GM12878 (cell line): ENCODE results near the gene PPDPF. TPM values are rescaled to one million over a fixed set of nuclear protein-coding genes. Genes with fewer than 3 reads are reported as not detected.
A peak's percentile ranks its signal among the peaks of the same experiment; 100 is the strongest.

ENCODE experiments used
- ATAC-seq: fragments of 200-7000 bp; cut with Tn5 transposase; 3 replicates; pipeline ENCODE4 v1.9.1; 2020; ENCODE audit warnings: mild to moderate bottlenecking, moderate library complexity
- BruUV-seq: library from RNA; stranded (reverse); fragments of 400-500 nt; replicated peaks from 2 replicates; lab custom pipeline; 2021; lab: Mats Ljungman, UMichigan
- CTCF ChIA-PET: fragments of 300-600 bp; sonication (Branson Sonifier 250); formaldehyde crosslinking; extraction: SDS; loops from one replicate; lab custom pipeline; 2021; ENCODE audit warnings: inconsistent platforms; lab: Yijun Ruan, JAX
- POLR2A ChIA-PET: fragments of 350-600 bp; formaldehyde crosslinking; extraction: SDS; loops from one replicate; lab custom pipeline; 2021; ENCODE audit warnings: inconsistent platforms; lab: Charles Lee
- RAD21 ChIA-PET: fragments of 300-600 bp; sonication (Branson Sonifier 250); formaldehyde crosslinking; loops from one replicate; lab custom pipeline; 2023; ENCODE audit warnings: antibody characterized with exemption; ENCODE audit not compliant: unreplicated experiment; lab: Charles Lee
- SMC1A ChIA-PET: fragments of 300-600 bp; sonication (Branson Sonifier 250); formaldehyde crosslinking; loops from one replicate; lab custom pipeline; 2023; ENCODE audit not compliant: unreplicated experiment, uncharacterized antibody; lab: Charles Lee
- DNase-seq: peaks from one replicate; pipeline ENCODE4 v3.0.0-alpha.2; 2011; ENCODE audit warnings: low read depth, low spot score
- FAIRE-seq: peaks from 3 replicates; lab custom pipeline; 2011; peaks lifted over from hg19 to GRCh38; lab: Jason Lieb, UNC
- H2AFZ ChIP-seq: 2 replicates; pipeline ENCODE4 v1.6.0; 2011; ENCODE audit warnings: low read depth, low read length, control low read depth; ENCODE audit not compliant: control insufficient read depth
- H3K27ac ChIP-seq: 2 replicates; pipeline ENCODE4 v1.5.1; 2011; ENCODE audit warnings: control low read depth; ENCODE audit not compliant: control insufficient read depth, insufficient read depth
- H3K27me3 ChIP-seq, 2 experiments: replicated peaks in 1 of 2; 2 replicates each; pipeline versions ENCODE4 v1.6.0 to v1.6.1; 2011; ENCODE audit warnings: low read length in 1 of 2; ENCODE audit not compliant: control insufficient read depth in 2 of 2, insufficient read depth in 2 of 2
- H3K36me3 ChIP-seq, 2 experiments: 2 replicates each; pipeline ENCODE4 v1.5.1; 2011; ENCODE audit warnings: low read length in 1 of 2; ENCODE audit not compliant: control insufficient read depth in 2 of 2, insufficient read depth in 2 of 2
- H3K4me1 ChIP-seq: 2 replicates; pipeline ENCODE4 v1.6.1; 2011; ENCODE audit warnings: mild to moderate bottlenecking, low read length, moderate library complexity, mixed read lengths; ENCODE audit not compliant: control insufficient read depth, insufficient read depth
- H3K4me2 ChIP-seq: 2 replicates; pipeline ENCODE4 v1.6.0; 2011; ENCODE audit warnings: control low read depth; ENCODE audit not compliant: control insufficient read depth, insufficient read depth
- H3K4me3 ChIP-seq: fragments of 200-600 bp; sonication (generic); 2 replicates; pipeline ENCODE4 v1.5.1; 2016
- H3K79me2 ChIP-seq: 2 replicates; pipeline ENCODE4 v1.6.0; 2011; ENCODE audit warnings: low read length; ENCODE audit not compliant: control insufficient read depth, insufficient read depth
- H3K9ac ChIP-seq: 2 replicates; pipeline ENCODE4 v1.8.0; 2011; ENCODE audit warnings: low read length, control low read depth, mixed read lengths; ENCODE audit not compliant: control insufficient read depth, insufficient read depth
- H3K9me3 ChIP-seq: replicated peaks from 3 replicates; pipeline ENCODE4 v1.5.1; 2011; ENCODE audit warnings: mild to moderate bottlenecking, low read length; ENCODE audit not compliant: control insufficient read depth, insufficient read depth
- H4K20me1 ChIP-seq: 2 replicates; pipeline ENCODE4 v1.6.0; 2011; ENCODE audit not compliant: control insufficient read depth, insufficient read depth
- ASH2L ChIP-seq: fragments of 300-600, 200-600 bp; sonication (generic); IDR thresholded peaks from 2 replicates; pipeline ENCODE4 v1.6.1; 2017; ENCODE audit warnings: low read depth, mild to moderate bottlenecking, borderline replicate concordance
- ATF7 ChIP-seq: fragments of 450-650 bp; IDR thresholded peaks from 2 replicates; pipeline ENCODE4 v1.6.1; 2016; ENCODE audit warnings: low read depth, mild to moderate bottlenecking
- BCLAF1 ChIP-seq: fragments of 450-650 bp; IDR thresholded peaks from 2 replicates; pipeline ENCODE4 v1.6.1; 2017; ENCODE audit warnings: antibody characterized with exemption, mild to moderate bottlenecking, moderate library complexity
- BMI1 ChIP-seq: fragments of 450-650 bp; IDR thresholded peaks from 2 replicates; pipeline ENCODE4 v1.6.1; 2016; ENCODE audit warnings: mild to moderate bottlenecking, moderate library complexity, borderline replicate concordance
- BRCA1 ChIP-seq: IDR thresholded peaks from 2 replicates; pipeline ENCODE4 v1.6.1; 2011; ENCODE audit warnings: low read depth, low read length, improper control_type of control experiment
- CBFB ChIP-seq: IDR thresholded peaks from 2 replicates; pipeline ENCODE4 v1.6.1; 2016; ENCODE audit warnings: antibody characterized with exemption, low read depth
- CEBPB ChIP-seq, 2 experiments: fragments of 150-350 bp in 1 of 2; IDR thresholded peaks; 2 replicates each; pipeline ENCODE4 v1.6.1; 2012 to 2014; ENCODE audit warnings: low read depth in 2 of 2, low read length in 2 of 2, borderline replicate concordance in 1 of 2, inconsistent platforms in 1 of 2
- IRF5 ChIP-seq: fragments of 450-650 bp; IDR thresholded peaks from 2 replicates; pipeline ENCODE4 v1.6.1; 2017; ENCODE audit warnings: borderline replicate concordance
- MEF2A ChIP-seq: IDR thresholded peaks from 2 replicates; pipeline ENCODE4 v1.6.1; 2011; ENCODE audit warnings: low read depth, mild to moderate bottlenecking, low read length, moderate library complexity; ENCODE audit not compliant: insufficient read depth
- NBN ChIP-seq: fragments of 450-650 bp; IDR thresholded peaks from 2 replicates; pipeline ENCODE4 v1.6.1; 2016
- PBX3 ChIP-seq: IDR thresholded peaks from 2 replicates; pipeline ENCODE4 v1.6.1; 2011; ENCODE audit warnings: mild to moderate bottlenecking, low read depth, low read length, moderate library complexity; ENCODE audit not compliant: insufficient replicate concordance
- POU2F2 ChIP-seq: IDR thresholded peaks from 3 replicates; pipeline ENCODE4 v1.6.1; 2011; ENCODE audit warnings: low read depth, mild to moderate bottlenecking, low read length, borderline replicate concordance
- TCF12 ChIP-seq: IDR thresholded peaks from 2 replicates; pipeline ENCODE4 v1.6.1; 2011; ENCODE audit warnings: low read depth, mild to moderate bottlenecking, low read length
- WRNIP1 ChIP-seq: IDR thresholded peaks from 2 replicates; pipeline ENCODE4 v1.6.1; 2011; ENCODE audit warnings: low read depth, low read length, improper control_type of control experiment, borderline replicate concordance
- ZNF274 ChIP-seq: IDR thresholded peaks from one replicate; pipeline ENCODE4 v1.8.0; 2011; ENCODE audit not compliant: insufficient read length, insufficient read depth
- WGBS: methylation state at CpG from one replicate; pipeline ENCODE4 v1.1.6; 2016; ENCODE audit warnings: low lambda C conversion rate; ENCODE audit not compliant: insufficient replicate concordance, insufficient coverage; ENCODE audit errors: missing lambda C conversion rate; 5-methylcytosine and 5-hydroxymethylcytosine counted together
- in situ Hi-C: fragments of 300-500 bp; cut with MboI; formaldehyde crosslinking; loops from 9 replicates; pipeline ENCODE4 v1.14.3; 2018; ENCODE audit warnings: mixed read lengths
- intact Hi-C: fragments of 100-400 bp; cut with micrococcal nuclease; formaldehyde crosslinking; loops from one replicate; pipeline ENCODE4 v1.14.2; 2022; ENCODE audit not compliant: unreplicated experiment
- polyA plus RNA-seq, 11 experiments: library from polyadenylated mRNA; depleted of rRNA in 4 of 11; unstranded in 6 of 11; stranded (reverse) in 5 of 11; fragments of >200 nt; fragmentation: Nextera tagmentation in 4 of 11; fragmentation: Illumina TruSeq in 1 of 11; extraction: Ambion mirVana in 4 of 11; extraction: Trizol in 1 of 11; gene quantifications; 1 replicate in 1 of 11; 2 replicates in 10 of 11; pipeline versions ENCODE4 v1.2.1 to v1.2.3, GENCODE V29; 2011 to 2016; ENCODE audit warnings: inconsistent platforms in 2 of 11, missing spikeins in 2 of 11, low read depth in 1 of 11
- total RNA-seq, 4 experiments: library from RNA; depleted of rRNA in 3 of 4; stranded (reverse); fragments of >200 nt in 3 of 4; fragmentation: Illumina TruSeq in 1 of 4; extraction: Trizol in 1 of 4; gene quantifications; 2 replicates each; pipeline versions ENCODE4 v1.2.1 to v1.2.3, GENCODE V29; 2013 to 2021

Gene PPDPF
- total and polyA plus RNA-seq, 10 of the 15 experiments (the other 5 are each of a cell fraction or from before 2014, with no cell fraction given), result 0.32 to 154 (median 22.8) TPM

GRCh38 chr20:63554361-63555278 is 34.1 kb downstream of the PPDPF start (continued):
- peak; percentile 65 for TF ChIP-seq ATF7
- TF ChIP-seq BRCA1, result no peak
- TF ChIP-seq IRF5, result no peak
- TF ChIP-seq CBFB, result no peak
- TF ChIP-seq TCF12, result peak; percentile 68; the same call in 1 of the 2 replicates

DNA sequence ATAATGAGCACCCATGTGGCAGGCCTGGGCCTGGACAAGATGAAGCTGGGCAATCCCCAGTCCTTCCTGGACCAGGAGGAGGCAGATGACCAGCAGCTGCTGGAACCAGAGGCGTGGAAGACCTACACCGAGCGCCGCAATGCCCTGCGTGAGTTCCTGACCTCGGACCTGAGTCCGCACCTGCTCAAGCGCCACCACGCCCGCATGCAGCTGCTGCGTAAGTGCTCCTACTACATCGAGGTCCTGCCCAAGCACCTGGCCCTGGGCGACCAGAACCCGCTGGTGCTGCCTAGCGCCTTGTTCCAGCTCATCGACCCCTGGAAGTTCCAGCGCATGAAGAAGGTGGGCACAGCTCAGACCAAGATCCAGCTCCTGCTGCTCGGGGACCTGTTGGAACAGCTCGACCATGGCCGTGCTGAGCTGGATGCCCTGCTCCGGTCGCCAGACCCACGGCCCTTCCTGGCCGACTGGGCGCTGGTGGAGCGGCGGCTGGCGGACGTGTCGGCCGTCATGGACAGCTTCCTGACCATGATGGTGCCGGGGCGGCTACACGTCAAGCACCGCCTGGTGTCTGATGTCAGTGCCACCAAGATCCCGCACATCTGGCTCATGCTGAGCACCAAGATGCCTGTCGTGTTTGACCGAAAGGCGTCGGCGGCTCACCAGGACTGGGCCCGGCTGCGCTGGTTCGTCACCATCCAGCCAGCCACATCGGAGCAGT is 35.3 kb downstream of the PPDPF start:
- no TSS peak for BruUV-seq
- TF ChIP-seq ZNF274 (no peak), NBN (no peak), PBX3 (no peak), WRNIP1 (no peak), ASH2L (no peak), MEF2A (no peak), BMI1 (no peak), BCLAF1 (no peak), CEBPB (IDR thresholded peaks at IDR 0.05; ENCODE audit: borderline replicate concordance in 1 of 2, low read depth in 2 of 2, low read length in 2 of 2) (no peak), POU2F2 (no peak)
- Histone ChIP-seq H3K27me3 (no peaks in the 10 kb centered on the region), H3K4me3 (no peak overlapping the region), H3K9ac (no peak overlapping the region), H2AFZ (no peak overlapping the region), H4K20me1 (no peaks in the 10 kb centered on the region; the same call in 1 of the 2 replicates), H3K79me2 (no peaks in the 10 kb centered on the region), H3K4me1 (peaks cover 22% of the 10 kb centered on the region), H3K27ac (no peak overlapping the region), H3K36me3 (no peaks in the 10 kb centered on the region), H3K4me2 (no peak overlapping the region), H3K9me3 (no peaks in the 10 kb centered on the region; the same call in 2 of the 3 replicates)
- FAIRE-seq (no peak), DNase-seq (no peak), ATAC-seq (no peak)
- ChIA-PET RAD21 (interaction anchor here (1.2 to 2.2 kb wide), 3 partner anchors 17 to 86 kb away, joined by 4 to 17 read pairs (median 8); partner anchors contain the start of genes HELZ2 and PTK6), SMC1A (no interaction called here), CTCF (interaction anchor here (1.8 to 2.7 kb wide), 2 partner anchors 18 to 23 kb away, joined by 7 to 9 read pairs; partner anchors contain the start of gene PTK6), POLR2A (interaction anchor here (1.1 to 1.7 kb wide), 4 partner anchors 15 to 19 kb away, joined by 3 to 6 read pairs (median 4); partner anchors contain the start of gene HELZ2)
- 85% methylated on average over 45 of the region's 45 CpGs for WGBS
- intact Hi-C loops, result no loop called here
- in situ Hi-C loops, result no loop called here
